Tibial nerve (tissue), 3 donors: ENCODE measurements around the gene SNPH.

Experiments used
- CTCF ChIP-seq, 5 experiments: fragments of 200-600 bp in 3 of 5; fragments of 450-650 bp in 2 of 5; sonication (generic) in 3 of 5; IDR thresholded peaks; one replicate each; pipeline ENCODE4 v1.5.1; 2016 to 2019; ENCODE audit warnings: antibody characterized with exemption in 5 of 5, mild to moderate bottlenecking in 3 of 5, moderate library complexity in 2 of 5
- POLR2A ChIP-seq, 2 donors: fragments of 450-650 bp; IDR thresholded peaks; one replicate each; pipeline ENCODE4 v1.6.1; 2017; ENCODE audit warnings: antibody characterized with exemption in 2 of 2, mild to moderate bottlenecking in 2 of 2, moderate library complexity in 2 of 2

DNA sequence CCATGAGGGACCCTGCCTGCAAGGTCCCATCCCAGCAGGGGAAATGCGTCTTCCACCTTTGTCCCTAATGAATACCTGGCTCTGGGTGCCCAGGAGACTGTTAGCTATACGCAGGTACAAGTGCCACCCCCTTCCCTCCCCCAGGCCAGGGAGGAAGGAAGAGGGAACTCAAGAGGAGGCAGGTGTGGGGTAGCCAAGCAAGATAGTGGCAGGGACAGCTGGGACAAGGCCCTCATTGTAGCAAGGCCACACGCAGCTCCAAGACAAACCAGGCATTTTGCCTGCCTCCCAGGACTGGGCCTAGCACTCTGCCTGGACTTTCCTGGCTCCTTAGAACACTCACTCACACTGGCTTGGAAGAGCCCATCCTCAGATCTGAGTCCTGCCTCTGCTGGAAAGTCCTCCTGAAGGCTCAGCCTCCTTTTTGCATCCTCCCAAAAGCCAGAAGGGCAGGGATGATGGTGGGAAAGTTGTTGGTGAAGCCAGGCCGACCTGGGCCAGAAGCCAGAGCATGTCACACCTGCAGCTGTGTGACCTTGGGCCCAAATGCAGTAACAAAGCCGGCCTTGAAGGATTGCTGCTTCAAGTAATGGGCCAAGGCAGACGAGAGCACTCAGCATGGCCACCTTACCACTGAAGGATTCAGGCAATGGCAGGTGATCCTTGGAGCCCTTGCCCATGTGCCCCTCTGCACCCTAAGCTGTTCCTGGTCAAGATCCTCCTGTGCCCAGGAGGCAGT is 27.7 kb downstream of the SNPH start:
- TF ChIP-seq POLR2A (IDR thresholded peaks at IDR 0.05) (no peak), CTCF (IDR thresholded peaks at IDR 0.05) (no peak)
